ENCODE data around the gene SCYGR1. TPM values are rescaled to one million over a fixed set of nuclear protein-coding genes. Genes with fewer than 3 reads are reported as not detected.
"Not testable (repeated sequence)": the region's sequence is repeated elsewhere in the genome, so short reads cannot be mapped to it uniquely, and the experiment has no call there.

The SCYGR1 gene, protein sequence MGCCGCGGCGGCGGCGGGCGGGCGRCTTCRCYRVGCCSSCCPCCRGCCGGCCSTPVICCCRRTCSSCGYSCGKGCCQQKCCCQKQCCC
- not detected for total RNA-seq
- polyA plus RNA-seq (2013, experiment 1 of 2): not detected
- not detected for polyA plus RNA-seq (2013, experiment 2 of 2)
- 0 to 0.06 (median 0) reads per million in 172 experiments for total RNA-seq

DNA sequence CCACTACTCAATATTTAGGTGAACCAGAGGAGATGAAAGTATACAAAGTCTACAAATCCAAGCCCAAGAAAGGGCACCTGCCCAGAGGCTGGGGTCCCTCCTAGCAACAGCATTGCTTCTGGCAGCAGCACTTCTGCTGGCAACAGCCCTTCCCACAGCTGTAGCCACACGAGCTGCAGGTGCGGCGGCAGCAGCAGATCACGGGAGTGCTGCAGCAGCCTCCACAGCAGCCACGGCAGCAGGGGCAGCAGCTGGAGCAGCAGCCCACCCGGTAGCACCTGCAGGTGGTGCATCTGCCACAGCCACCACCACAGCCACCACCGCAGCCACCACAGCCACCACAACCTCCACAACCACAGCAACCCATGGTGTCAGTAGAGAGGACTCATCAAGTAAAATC lies at the start of gene SCYGR1:
TSS of gene SCYGR1 (minus strand) at position 367 of the 400 bp plus-strand sequence. CDS start at position 367, 0 bp downstream.
- H3K4me3 Mint-ChIP-seq; H3K27ac ChIP-seq (ENCODE audit: low read depth in 1 of 2, low read length in 2 of 2); H3K4me1 Mint-ChIP-seq (ENCODE audit: low read depth); H3K27me3 Mint-ChIP-seq; H3K9me3 Mint-ChIP-seq; DNase-seq; CTCF ChIA-PET; H3K27ac Mint-ChIP-seq; H3K4me3 ChIP-seq (ENCODE audit: low read length); POLR2A ChIA-PET; H3K9me3 ChIP-seq (ENCODE audit: control insufficient read depth in 1 of 2, insufficient read depth in 1 of 2, low read length in 2 of 2); H3K27me3 ChIP-seq (ENCODE audit: control insufficient read depth in 1 of 2, insufficient read depth in 2 of 2, low read length in 2 of 2); ATAC-seq (ENCODE audit: poor library complexity); intact Hi-C loops (cut with DNase I, micrococcal nuclease); H3K4me1 ChIP-seq (ENCODE audit: insufficient read depth, low read length); H3K36me3 ChIP-seq (ENCODE audit: insufficient read depth, low read length); H3K36me3 Mint-ChIP-seq (ENCODE audit: low read depth): not testable (repeated sequence)

DNA sequence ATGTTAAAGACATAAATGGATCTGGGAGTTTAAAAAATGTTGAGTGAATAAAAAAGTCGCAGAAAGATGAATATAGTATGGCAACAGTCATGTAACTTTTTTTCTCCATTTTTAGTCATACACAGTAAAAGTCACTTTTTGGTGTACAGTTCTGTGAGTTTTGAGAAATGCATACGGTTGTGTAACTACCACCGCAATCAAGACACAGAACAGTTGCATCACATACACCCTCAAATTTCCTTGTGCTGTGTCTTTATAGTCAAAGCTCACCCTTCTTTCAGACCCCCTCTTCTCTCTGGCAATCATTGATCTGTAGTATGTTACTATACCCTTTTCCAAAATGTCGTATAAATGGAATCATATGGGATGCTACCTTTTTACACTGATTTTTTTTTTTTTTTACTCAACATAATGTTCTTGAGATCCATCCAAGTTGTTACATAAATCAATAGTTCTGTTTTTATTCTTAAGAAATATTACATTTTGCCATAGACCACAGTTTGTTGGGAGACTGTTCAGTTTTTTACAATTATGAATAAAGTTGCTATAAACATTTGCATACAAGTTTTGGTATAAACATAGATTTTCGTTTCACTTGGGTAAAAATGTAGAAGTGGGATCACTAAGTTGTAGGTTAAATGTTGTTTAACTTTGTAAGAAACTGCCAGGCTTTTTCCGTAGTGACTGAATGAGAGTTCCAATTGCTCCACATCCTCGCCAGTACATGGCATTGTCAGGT lies 48.9 kb upstream of the SCYGR1 start:
- H3K9me3 Mint-ChIP-seq: peaks cover 13% of the 10 kb centered on the region
- DNase-seq (peak in 2 of 14 experiments; percentile 28 to 44), ATAC-seq (ENCODE audit: poor library complexity) (no peak)
- H3K4me1 ChIP-seq (ENCODE audit: insufficient read depth, low read length): no peaks in the 10 kb centered on the region
- H3K36me3 Mint-ChIP-seq (ENCODE audit: low read depth): no peaks in the 10 kb centered on the region
- no peaks in the 10 kb centered on the region for H3K27me3 Mint-ChIP-seq
- no peaks in the 10 kb centered on the region for H3K36me3 ChIP-seq (ENCODE audit: insufficient read depth, low read length)
- no peak overlapping the region for H3K27ac ChIP-seq (ENCODE audit: low read depth in 1 of 2, low read length in 2 of 2)
- no peaks in the 10 kb centered on the region for H3K27me3 ChIP-seq (ENCODE audit: control insufficient read depth in 1 of 2, insufficient read depth in 2 of 2, low read length in 2 of 2)
- no peak overlapping the region for H3K27ac Mint-ChIP-seq
- ChIA-PET POLR2A (no interaction called here), CTCF (no interaction called here)
- TF ChIP-seq, protein P1, sequence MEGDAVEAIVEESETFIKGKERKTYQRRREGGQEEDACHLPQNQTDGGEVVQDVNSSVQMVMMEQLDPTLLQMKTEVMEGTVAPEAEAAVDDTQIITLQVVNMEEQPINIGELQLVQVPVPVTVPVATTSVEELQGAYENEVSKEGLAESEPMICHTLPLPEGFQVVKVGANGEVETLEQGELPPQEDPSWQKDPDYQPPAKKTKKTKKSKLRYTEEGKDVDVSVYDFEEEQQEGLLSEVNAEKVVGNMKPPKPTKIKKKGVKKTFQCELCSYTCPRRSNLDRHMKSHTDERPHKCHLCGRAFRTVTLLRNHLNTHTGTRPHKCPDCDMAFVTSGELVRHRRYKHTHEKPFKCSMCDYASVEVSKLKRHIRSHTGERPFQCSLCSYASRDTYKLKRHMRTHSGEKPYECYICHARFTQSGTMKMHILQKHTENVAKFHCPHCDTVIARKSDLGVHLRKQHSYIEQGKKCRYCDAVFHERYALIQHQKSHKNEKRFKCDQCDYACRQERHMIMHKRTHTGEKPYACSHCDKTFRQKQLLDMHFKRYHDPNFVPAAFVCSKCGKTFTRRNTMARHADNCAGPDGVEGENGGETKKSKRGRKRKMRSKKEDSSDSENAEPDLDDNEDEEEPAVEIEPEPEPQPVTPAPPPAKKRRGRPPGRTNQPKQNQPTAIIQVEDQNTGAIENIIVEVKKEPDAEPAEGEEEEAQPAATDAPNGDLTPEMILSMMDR (IDR thresholded peaks at IDR 0.05): no peak
- no peak overlapping the region for H3K4me3 Mint-ChIP-seq
- H3K4me3 ChIP-seq (ENCODE audit: low read length): no peak overlapping the region
- H3K4me1 Mint-ChIP-seq (ENCODE audit: low read depth): no peaks in the 10 kb centered on the region
- intact Hi-C loops (cut with DNase I, micrococcal nuclease): no loop called here
- peaks cover 12 to 18% of the 10 kb centered on the region in 2 experiments for H3K9me3 ChIP-seq (ENCODE audit: control insufficient read depth in 1 of 2, insufficient read depth in 1 of 2, low read length in 2 of 2)

DNA sequence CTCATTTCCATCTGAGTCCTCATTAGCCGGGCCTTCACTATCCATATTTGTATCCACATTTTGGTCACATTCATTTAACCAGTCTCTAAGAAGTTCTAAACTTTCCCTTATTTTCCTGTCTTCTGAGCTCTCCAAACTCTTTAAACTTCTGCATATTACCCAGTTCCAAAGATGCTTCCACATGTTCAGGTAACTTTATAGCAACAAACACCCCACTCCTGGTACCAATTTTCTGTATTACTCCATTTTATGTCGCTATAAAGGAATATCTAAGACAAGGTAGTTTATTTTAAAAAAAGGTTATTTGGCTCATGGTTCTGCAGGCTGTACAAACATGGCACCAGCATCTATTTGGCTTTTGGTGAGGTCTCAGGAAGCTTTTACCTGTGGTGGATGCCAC lies 45.4 kb upstream of the SCYGR1 start:
- Mint-ChIP-seq H3K27me3 (no peaks in the 10 kb centered on the region), H3K36me3 (ENCODE audit: low read depth) (no peaks in the 10 kb centered on the region), H3K4me1 (ENCODE audit: low read depth) (no peaks in the 10 kb centered on the region), H3K4me3 (no peak overlapping the region), H3K27ac (no peak overlapping the region), H3K9me3 (peaks cover 13% of the 10 kb centered on the region)
- H3K36me3 ChIP-seq (ENCODE audit: insufficient read depth, low read length): no peaks in the 10 kb centered on the region
- TF ChIP-seq, protein P1 (IDR thresholded peaks at IDR 0.05): no peak
- CTCF ChIA-PET: no interaction called here
- DNase-seq (no peak), ATAC-seq (ENCODE audit: poor library complexity) (no peak)
- intact Hi-C loops (cut with DNase I, micrococcal nuclease): no loop called here
- no peak overlapping the region for H3K4me3 ChIP-seq (ENCODE audit: low read length)
- H3K27ac ChIP-seq (ENCODE audit: low read depth in 1 of 2, low read length in 2 of 2): no peak overlapping the region
- peaks cover 12 to 19% of the 10 kb centered on the region in 2 experiments for H3K9me3 ChIP-seq (ENCODE audit: control insufficient read depth in 1 of 2, insufficient read depth in 1 of 2, low read length in 2 of 2)
- H3K4me1 ChIP-seq (ENCODE audit: insufficient read depth, low read length): no peaks in the 10 kb centered on the region
- H3K27me3 ChIP-seq (ENCODE audit: control insufficient read depth in 1 of 2, insufficient read depth in 2 of 2, low read length in 2 of 2): no peaks in the 10 kb centered on the region
- POLR2A ChIA-PET: no interaction called here

All from CD4-positive, alpha-beta T cell (primary cell).